DND-41 (cell line): Measurements from ENCODE around the gene OR4F6.
"Not testable (repeated sequence)": the region's sequence is repeated elsewhere in the genome, so short reads cannot be mapped to it uniquely, and the experiment has no call there.

ENCODE experiments used
- CTCF ChIP-seq: IDR thresholded peaks from 2 replicates; pipeline ENCODE4 v1.5.1; 2012; ENCODE audit warnings: borderline replicate concordance, low read length, moderate library complexity, mild to moderate bottlenecking; ENCODE audit not compliant: poor library complexity, severe bottlenecking; ENCODE audit errors: extremely low read depth
- EZH2 ChIP-seq: IDR thresholded peaks from 3 replicates; pipeline ENCODE4 v1.6.1; 2012; ENCODE audit warnings: borderline replicate concordance, low read depth, mild to moderate bottlenecking, moderate library complexity, low read length, inconsistent platforms; ENCODE audit not compliant: severe bottlenecking

- TF ChIP-seq EZH2, CTCF: not testable (repeated sequence)
Measured at GRCh38 chr15:101790748-101791147, 12.6 kb upstream of the OR4F6 start.
